HG03342 (cell line): ENCODE data around the gene KLF6.

ENCODE experiments used
- ATAC-seq: cut with Tn5 transposase; IDR thresholded peaks from one replicate; pipeline ENCODE4 v1.9.1; 2021; ENCODE audit warnings: mild to moderate bottlenecking, moderate library complexity; ENCODE audit not compliant: unreplicated experiment

Gene KLF6

DNA sequence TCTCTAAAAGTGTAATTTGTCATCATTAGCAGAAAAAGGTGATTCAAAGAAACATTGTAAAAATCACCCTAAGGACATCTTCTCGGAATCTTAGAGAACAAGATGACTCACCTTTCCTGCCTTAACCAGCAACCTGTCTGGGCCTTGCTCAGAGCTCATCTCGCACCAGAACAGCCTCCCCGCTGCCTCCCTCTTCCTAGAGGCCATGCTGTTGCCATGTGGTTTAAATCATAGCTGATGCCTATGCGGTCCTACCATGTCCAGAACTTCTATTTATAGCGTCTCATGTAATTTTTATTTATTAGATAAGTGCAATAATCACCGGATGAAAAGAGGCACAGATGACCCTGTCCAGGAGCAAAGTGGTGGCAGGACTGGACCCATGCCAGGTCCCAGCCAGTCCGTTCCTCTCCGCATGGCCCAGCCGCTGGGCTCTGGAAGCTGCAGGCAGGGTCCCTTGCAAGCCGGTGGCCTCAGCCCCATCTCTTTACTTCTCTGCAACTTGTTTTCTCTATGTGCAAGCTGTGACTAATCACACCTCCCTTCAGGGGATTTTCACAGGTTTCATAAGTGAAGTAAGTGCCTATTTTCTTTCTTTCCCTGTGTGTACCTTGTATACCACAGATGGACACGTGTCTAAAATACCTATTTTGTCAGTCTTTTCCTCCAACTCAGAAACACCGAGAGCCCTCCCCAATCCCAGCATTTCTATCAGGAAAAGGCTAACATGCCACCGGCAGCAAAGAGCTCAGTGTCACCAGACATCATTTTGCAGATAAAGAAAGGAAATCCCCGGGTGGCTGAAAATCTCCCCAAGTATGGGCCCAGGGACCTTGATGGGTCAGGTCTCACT lies 27.1 kb downstream of the KLF6 start:
- peak; percentile 77 for ATAC-seq

DNA sequence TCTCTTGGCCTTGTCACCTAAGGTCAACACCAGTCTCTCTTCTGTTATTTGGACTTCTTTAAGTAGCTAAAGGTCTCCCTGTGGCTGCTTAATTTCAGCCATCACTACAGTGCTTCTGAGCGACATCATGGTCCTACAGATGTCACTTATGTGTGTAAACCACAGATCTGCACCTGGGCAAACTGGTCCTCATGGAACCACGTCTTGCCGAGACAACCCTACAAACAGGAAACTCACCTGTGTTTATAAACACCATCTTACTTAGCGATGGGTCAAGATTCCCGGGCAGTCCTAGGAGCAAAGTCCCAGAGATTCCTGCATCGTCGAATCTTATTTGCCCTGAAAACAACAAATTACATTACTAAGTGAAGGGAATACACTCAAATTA lies 27.8 kb downstream of the KLF6 start:
- no peak for ATAC-seq

- ATAC-seq, result no peak
Measured at GRCh38 chr10:3756360-3756740, 28.7 kb downstream of the KLF6 start.

- ATAC-seq, result no peak
Measured at GRCh38 chr10:3755440-3756359, 29.3 kb downstream of the KLF6 start.

- ATAC-seq, result no peak
Measured at GRCh38 chr10:3754727-3755439, 30.1 kb downstream of the KLF6 start.

GRCh38 chr10:3750854-3751253 lies 34.2 kb downstream of the KLF6 start:
- no peak for ATAC-seq

GRCh38 chr10:3750006-3750816 lies 34.8 kb downstream of the KLF6 start:
- ATAC-seq, result peak; percentile 32

DNA sequence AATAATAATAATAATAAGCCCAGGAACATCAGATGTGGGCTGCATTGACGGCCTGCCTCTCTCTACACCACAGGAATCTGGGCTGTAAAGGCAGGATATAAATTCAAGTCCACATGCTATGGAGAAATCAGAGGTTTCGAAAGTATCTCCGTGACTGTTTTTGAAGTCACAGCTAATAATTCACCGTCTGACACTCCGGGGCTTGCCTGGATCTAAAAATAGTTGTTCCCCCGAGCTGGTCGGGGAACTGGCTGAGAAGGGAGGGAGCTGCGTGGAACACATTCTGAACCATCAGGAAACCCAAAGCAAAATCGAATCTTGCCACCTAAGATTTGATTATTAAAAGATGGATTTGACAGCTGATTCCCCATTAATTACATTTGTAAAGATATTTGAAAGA lies 35.4 kb downstream of the KLF6 start:
- ATAC-seq, result peak; percentile 49

- no peak for ATAC-seq
Measured at GRCh38 chr10:3749011-3749410, 36.0 kb downstream of the KLF6 start.

GRCh38 chr10:3748484-3748883 lies 36.5 kb downstream of the KLF6 start:
- ATAC-seq, result no peak

- ATAC-seq, result no peak
Measured at GRCh38 chr10:3747984-3748383, 37.0 kb downstream of the KLF6 start.

DNA sequence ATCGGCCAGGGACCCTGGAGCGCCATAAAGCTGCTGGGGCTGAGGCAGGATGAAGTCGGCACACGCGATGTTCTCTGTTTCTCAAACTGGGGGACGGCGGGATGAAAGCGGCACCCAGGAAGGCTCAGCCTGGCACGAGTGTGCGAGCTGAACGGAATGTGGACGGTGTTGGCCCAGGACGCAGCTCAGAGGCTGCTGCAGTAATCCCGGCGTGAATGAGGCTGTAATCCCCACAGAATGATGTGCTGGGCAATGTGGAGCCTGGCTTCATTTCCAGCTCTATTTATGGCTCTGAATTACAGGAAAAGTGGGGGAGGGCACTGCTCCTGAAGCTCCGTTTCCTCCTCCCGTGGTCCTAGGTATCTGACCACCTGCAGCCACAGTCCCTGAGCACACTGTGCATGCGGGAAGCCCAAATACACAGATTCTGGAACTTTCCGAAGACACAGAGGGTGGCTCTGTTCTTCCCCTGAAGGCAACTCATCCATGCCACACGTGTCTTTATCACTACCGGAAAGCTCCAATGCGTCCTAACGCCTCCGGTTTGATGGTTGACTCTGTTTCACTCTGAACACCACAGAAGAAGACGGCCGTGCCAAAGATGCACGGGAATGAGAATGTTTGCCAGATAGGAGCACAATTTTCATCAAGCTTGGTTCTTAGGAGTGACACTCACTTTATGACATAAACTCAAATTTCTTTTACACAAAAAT lies 37.6 kb downstream of the KLF6 start:
- ATAC-seq, result no peak

- no peak for ATAC-seq
Measured at GRCh38 chr10:3746634-3747033, 38.4 kb downstream of the KLF6 start.

GRCh38 chr10:3745521-3745920 lies 39.5 kb downstream of the KLF6 start:
- ATAC-seq, result no peak

GRCh38 chr10:3741688-3742461 lies 43.1 kb downstream of the KLF6 start:
- ATAC-seq, result no peak

DNA sequence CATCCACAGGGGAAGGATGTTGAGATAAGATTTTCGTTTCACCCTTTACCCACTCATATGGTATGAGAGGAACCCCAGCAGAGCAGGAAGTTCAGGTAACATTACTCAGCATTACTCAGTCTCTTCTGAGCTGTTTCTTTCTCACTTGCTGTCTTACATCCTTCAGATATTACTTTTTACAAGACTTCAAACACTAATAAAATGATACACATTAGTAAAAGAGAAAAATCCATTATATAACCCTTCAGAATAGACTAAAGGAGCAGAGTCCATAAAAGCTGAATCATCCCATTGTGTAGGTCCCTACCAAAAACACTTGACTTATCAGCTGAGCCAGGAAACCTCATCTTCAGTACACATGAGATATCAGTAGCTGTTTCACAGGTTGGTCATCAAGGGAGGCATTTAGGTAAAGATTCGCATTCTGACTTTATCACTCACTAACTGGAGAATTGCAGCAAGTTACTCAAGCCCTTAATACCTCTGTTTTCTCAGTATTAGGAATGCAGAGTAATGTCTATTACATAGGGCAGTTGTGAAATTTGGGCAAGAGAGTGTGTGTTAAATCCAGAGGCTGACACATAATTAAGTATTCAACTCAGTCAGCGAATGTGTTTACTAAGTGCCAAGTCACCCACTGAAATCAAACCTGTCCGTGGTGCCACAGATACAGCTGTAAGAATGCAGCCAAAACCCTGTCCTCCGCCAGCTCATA lies 44.7 kb downstream of the KLF6 start:
- ATAC-seq, result peak; percentile 56

DNA sequence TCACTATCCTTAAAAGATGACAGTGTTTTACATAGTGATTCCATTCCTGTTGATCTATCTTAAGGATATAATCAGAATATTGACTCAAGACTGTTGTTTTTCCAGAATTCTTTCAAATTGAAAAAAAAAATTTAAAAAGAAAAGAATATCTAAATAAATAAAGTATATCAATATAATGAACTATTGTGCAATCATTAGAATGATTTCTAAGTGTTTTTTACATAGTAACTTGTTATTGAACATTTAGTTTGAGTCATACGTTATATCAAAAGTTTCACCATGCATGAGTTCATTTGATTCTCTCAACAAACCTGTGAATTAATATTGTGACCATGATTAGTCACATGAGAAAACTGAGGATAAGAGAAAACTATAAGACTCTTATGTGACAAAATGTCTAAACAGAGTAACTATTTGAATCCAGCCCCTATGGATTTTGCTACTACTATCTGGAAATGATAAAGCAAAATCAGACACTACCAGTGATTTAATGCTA lies 46.1 kb downstream of the KLF6 start:
- ATAC-seq, result no peak

- ATAC-seq, result no peak
Measured at GRCh38 chr10:3737864-3738263, 47.1 kb downstream of the KLF6 start.
